ENCODE measurements around the gene ZNF408.

Gene ZNF408

GRCh38 chr11:46727952-46728658 lies 27.3 kb downstream of the ZNF408 start:
- DNase-seq (ENCODE audit: low spot score) = no peak

DNA sequence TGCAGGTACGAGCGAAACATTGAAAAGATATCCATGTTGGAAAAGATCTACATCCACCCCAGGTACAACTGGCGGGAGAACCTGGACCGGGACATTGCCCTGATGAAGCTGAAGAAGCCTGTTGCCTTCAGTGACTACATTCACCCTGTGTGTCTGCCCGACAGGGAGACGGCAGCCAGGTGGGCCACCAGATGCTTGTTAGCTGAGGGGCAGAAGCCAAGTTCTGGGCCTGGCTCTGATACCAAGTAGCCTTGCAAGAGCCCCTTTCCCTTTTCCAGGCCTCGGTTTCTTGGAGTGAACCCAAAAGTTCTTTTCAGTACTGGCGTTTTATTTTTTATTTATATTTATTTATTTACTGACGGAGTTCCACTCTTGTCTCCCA lies 27.8 kb downstream of the ZNF408 start:
- DNase-seq (ENCODE audit: low spot score) = no peak

DNA sequence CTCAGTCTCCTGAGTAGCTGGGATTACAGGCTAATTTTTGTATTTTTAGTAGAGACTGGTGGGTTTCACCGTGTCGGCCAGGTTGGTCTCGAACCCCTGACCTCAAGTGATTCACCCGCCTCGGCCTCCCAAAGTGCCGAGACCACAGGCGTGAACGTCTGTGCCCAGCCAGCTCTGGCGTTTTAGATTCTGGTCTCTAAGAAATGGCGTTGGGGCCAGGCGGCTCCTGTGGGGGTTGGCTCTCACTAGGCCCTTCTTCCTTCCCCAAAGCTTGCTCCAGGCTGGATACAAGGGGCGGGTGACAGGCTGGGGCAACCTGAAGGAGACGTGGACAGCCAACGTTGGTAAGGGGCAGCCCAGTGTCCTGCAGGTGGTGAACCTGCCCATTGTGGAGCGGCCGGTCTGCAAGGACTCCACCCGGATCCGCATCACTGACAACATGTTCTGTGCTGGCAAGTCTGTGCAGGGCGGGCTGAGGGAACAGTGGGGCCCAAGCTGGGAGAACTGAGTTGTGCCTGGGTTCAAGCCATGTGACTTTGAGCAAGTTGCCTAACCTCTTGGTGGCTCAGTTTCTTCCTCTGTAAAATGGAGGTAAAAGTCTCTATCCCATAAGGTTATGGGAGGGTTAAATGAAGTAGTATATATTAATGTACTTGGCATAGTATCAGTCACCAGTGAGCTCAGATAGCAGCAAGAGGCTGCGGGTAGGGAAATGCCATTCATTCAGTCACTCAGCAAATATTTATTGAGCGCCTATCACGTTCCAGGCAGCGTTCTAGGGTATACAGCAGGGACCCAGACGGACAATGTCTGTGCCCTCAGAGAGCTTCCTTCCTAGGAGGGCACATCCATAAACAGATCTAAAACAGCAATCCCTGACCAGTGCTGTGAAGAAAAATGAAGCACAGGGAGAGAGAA lies 28.5 kb downstream of the ZNF408 start:
- no peak for DNase-seq (ENCODE audit: low spot score)

DNA sequence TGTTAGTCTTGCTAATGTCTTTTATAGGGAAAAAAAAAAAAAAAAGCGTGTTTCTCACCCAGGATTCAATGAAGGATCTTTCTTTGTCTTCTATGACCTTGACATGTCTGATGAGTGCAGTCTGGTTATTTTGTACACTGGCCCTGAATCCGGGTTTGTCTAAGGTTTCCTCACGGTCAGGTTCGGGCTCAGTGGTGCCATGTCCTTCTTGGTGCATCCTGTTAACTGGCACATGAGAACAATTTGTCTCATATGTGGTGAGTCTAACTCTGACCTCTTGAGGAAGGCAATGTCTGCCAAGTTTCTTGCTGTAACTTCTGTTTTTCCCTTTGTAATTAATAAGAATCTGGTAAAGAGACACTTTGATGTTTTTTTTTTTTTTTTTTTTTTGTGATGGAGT lies 30.7 kb downstream of the ZNF408 start:
- DNase-seq (ENCODE audit: low spot score) = no peak

- no peak for DNase-seq (ENCODE audit: low spot score)
These were observed 32.4 kb downstream of the ZNF408 start for GRCh38 chr11:46733234-46733633.

- DNase-seq (ENCODE audit: low spot score) = no peak
These were observed 35.3 kb downstream of the ZNF408 start for GRCh38 chr11:46736146-46736545.

- no peak for DNase-seq (ENCODE audit: low spot score)
These were observed 35.8 kb downstream of the ZNF408 start for GRCh38 chr11:46736615-46737014.

- DNase-seq (ENCODE audit: low spot score) = no peak
These were observed 36.9 kb downstream of the ZNF408 start for GRCh38 chr11:46737699-46738098.

DNA sequence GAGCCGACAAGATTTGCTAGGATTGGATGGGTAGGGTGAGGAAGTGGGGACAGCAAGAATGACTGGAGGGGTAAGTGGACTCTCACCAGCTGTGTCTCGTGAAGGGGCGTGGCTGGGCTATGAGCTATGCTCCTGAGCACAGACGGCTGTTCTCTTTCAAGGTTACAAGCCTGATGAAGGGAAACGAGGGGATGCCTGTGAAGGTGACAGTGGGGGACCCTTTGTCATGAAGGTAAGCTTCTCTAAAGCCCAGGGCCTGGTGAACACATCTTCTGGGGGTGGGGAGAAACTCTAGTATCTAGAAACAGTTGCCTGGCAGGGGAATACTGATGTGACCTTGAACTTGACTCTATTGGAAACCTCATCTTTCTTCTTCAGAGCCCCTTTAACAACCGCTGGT lies 38.1 kb downstream of the ZNF408 start:
- no peak for DNase-seq (ENCODE audit: low spot score)

DNA sequence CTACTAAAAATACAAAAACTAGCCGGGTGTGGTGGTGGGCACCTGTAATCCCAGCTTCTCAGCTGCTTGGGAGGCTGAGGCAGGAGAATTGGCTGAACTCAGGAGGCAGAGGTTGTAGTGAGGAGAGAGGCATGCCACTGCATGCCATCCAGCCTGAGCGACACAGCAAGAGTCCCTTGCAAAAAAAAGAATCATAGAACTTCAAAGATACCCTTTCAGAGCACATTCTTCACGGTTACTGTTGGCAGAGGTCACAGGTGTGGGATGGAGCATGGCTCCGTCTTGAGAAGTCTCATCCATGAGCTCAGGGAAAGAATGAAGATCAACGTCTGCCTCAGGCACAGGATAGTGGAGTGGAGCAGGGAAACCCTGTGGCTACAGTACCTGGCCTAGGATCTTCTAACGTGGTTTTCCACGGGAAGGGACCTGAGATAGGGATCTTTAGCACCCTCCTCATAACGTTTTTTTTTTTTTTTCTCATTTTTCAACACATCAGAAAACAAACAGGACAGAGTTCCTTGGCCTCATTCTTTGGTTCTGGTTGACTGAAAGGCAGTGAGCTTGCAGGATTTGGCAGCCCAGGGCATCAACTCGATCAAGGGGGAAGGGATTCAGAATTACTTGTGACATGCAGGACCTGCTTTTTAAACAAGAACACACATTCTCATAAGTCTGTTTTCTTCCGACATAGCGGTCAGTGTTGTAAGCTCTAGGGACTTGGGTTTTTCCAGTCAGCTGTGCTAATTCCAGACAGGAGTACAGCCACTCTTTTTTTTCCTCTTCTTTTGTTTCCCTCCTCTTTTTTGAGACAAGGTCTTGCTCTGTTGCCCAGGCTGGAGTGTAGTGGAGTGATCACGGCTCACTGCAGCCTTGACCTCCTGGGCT lies 41.0 kb downstream of the ZNF408 start:
- no peak for DNase-seq (ENCODE audit: low spot score)

DNA sequence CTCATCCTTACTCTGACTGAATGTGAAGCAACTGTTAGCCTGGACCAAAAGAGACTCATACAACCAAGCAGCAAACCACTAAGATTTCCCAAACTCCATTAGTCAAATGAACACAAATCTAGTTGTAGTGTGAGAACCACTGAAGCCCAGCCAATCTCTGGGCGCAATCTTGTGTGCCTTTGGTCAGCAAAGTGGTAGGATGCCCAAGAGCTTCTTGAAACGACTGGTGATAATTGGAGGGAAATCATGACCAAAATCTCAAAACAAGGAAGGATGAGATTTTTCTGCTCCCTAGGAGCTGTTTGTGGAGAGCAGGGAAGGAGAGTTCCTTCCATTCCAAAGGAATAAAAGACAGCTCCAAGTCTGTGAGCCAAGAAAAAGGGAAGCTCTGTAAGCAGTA lies 42.2 kb downstream of the ZNF408 start:
- DNase-seq (ENCODE audit: low spot score) = no peak

- no peak for DNase-seq (ENCODE audit: low spot score)
These were observed 43.0 kb downstream of the ZNF408 start for GRCh38 chr11:46743693-46744339.

DNA sequence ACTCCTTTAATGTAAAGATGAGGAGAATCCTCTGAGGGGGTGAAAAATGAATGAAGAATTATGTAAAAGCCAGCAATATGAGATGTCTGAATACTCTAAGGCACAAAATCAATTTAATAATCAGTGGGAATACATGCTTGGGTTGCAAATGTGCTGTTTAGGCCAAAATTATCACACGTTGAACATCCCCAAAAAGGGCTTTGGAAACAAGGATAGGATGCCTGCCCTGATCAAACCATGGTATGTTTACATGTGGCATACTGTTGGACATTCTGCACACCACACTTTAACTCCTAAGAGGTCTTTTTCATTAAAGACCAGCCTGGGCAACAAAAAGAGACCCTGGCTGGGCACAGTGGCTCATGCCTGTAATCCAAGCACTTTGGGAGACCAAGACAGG lies 44.5 kb downstream of the ZNF408 start:
- no peak for DNase-seq (ENCODE audit: low spot score)

GRCh38 chr11:46745995-46746394 lies 45.2 kb downstream of the ZNF408 start:
- DNase-seq (ENCODE audit: low spot score) = no peak

DNA sequence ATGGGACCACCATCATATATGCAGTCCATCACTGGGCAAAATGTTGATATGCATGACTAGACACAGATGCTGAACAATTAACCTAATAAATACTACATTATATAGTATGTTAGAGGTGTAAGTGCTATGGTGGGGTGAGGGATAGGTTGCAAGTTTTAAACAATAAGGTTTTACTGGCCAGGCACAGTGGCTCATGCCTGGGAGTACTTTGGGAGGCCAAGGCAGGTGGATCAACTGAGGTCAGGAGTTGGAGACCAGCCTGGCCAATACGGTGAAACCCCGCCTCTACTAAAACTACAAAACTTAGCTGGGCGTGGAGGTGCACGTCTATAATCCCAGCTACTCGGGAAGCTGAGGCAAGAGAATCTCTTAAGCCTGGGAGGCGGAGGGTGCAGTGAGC lies 46.3 kb downstream of the ZNF408 start:
- no peak for DNase-seq (ENCODE audit: low spot score)

Measured in COLO829 (cell line).